Choroid plexus epithelial cell (primary cell): ENCODE data around the gene PSMC4.

Experiments
- DNase-seq: peaks from one replicate; pipeline ENCODE4 v3.0.0-alpha.2; 2010; ENCODE audit warnings: low read depth
- H3K4me3 ChIP-seq: 2 replicates; pipeline ENCODE4 v1.5.1; 2011; ENCODE audit warnings: low read depth, mild to moderate bottlenecking, control low read depth, low read length, moderate library complexity
- CTCF ChIP-seq: conservative IDR thresholded peaks from 2 replicates; pipeline ENCODE4 v1.5.1; 2011; ENCODE audit warnings: low read depth, mild to moderate bottlenecking, control low read depth, inconsistent platforms, low read length, moderate library complexity

Gene PSMC4

DNA sequence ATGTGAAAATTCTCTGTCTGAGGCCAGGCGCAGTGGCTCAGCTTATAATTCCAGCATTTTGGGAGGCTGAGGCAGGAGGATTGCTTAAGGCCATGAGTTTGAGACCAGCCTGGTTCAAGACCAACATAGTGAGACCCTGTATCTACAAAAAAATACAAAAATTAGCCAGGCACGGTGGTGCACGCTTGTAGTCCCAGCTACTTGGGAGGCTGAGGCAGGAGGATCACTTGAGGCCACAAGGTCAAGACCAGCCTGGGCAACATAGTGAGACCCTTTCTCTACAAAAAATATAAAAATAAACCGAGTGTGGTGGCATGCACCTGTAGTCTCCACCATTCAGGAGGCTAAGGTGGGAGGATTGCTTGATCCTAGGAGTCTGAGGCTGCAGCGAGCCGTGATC lies 34.3 kb upstream of the PSMC4 start:
- no peak for TF ChIP-seq CTCF
- no peak overlapping the region for H3K4me3 ChIP-seq
- no peak for DNase-seq

- H3K4me3 ChIP-seq: no peak overlapping the region
- DNase-seq: no peak
- no peak for TF ChIP-seq CTCF
Observed at GRCh38 chr19:39937094-39937720, 33.8 kb upstream of the PSMC4 start.

- TF ChIP-seq CTCF: no peak
- no peak overlapping the region for H3K4me3 ChIP-seq
- no peak for DNase-seq
Observed at GRCh38 chr19:39937787-39938186, 33.2 kb upstream of the PSMC4 start.

DNA sequence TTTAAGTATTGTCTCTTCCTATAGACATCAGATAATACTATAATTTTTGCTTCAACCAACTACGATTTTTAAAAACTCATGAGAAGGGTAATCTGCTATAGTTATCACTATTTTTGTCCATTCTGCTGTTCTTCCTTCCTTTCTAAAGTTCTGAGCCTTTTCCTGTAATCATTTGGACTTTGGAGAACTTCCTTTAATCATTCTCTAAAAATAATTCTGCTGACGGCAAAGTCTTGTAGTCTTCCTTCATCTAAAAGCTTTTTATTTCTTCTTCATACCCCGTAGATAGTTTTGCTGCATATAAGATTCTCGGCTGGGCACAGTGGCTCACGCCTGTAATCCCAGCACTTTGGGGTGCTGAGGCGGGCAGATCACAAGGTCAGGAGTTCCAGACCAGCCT lies 31.4 kb upstream of the PSMC4 start:
- TF ChIP-seq CTCF: no peak
- DNase-seq: no peak
- H3K4me3 ChIP-seq: no peak overlapping the region

DNA sequence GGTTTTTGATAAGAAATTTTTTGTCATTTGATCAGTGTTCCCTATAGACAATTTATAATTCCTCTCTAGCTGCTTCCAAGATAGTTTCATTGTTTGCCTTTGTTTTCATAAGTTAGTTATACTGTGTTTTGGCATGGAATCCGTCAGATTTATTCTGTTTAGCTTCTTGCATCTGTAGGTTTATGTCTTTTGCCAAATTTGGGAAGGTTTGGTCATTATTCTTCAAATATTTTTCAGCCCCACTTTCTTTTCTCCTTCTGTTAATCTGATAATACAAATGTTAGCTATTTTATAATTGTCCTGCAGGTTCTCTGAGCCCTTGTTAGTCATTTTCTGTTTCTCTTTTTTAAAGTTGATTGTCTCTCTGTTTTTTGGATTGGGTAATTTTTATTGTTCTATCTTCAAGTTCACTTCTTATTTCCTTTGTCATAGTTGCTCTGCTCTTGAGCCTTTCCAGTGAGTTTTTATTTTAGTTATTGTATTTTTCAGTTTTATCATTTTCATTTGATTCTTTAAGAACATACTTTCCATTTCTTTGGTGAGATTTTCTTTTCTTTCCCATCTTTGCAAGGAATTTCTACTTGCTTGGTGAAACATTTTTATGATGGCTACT lies 30.6 kb upstream of the PSMC4 start:
- no peak overlapping the region for H3K4me3 ChIP-seq
- no peak for DNase-seq
- TF ChIP-seq CTCF: no peak

- no peak overlapping the region for H3K4me3 ChIP-seq
- no peak for DNase-seq
- no peak for TF ChIP-seq CTCF
Observed at GRCh38 chr19:39941151-39941550, 29.8 kb upstream of the PSMC4 start.
